ENCODE results near the gene EPB41L1.
A peak's percentile ranks its signal among the peaks of the same experiment; 100 is the strongest.

Gene EPB41L1

DNA sequence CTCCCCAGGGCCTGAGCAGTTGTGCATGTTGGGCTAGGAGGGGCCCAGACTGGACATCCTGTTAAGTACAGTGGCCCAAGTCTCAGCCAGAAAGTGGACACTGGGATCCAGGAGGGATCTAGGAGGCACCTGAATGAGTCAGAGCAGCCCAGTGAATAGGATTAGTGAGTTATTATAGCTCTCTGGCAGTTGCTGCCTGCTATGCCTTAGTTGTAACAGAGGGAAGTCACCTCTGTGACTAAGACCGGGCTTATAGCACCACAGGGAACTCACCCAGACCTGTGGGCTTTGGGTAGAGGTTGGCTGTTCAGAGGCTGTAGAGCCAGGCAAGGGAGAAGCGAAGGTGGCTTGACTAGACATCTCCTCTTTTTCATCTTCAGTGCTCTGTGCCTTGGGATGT is 42.7 kb downstream of the EPB41L1 start:
- DNase-seq = no peak

DNA sequence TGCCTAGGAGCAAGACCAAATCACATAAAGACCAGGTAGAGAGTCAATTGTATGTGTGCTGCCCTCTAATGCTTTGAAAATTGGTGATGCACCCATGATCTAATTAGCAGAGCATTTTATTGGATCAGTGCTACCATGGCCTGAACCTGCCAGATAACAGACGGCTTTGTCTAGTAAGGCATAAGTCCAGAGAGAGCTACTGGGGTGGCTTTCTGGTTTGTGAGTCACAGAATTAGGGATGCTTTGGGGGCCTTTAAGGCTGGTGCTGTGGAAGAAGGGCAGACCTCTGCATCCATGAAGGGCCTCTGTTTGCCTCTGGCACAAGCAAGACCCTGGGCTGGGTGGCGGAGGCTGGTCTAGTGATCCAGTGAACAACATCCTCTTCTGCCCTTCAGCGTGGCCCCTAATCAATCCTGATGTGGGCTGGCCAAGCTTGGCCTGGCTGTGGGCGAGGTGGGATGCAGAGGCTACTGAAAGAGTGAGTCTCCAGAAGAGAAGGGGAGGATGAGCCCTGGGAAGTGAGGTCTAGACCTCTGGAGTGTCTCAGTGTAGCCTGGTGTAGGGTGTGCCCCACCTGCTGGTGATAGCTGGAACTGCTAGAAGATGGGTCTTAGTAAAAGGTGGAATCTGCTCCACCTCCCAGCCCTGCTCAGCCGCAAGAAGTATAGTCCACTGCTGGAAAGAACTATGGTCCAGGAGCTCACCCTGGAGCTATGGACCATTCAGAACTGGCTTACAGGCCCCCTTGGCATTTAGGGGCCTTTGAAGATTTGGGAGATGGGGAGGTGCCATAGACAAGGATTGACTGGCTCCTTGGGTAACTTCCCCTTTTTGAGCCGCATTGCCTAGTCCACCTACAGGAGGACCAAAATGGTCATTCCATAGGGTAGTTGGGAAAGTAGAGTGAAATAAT is 45.1 kb downstream of the EPB41L1 start:
- DNase-seq = peak; percentile 83

DNA sequence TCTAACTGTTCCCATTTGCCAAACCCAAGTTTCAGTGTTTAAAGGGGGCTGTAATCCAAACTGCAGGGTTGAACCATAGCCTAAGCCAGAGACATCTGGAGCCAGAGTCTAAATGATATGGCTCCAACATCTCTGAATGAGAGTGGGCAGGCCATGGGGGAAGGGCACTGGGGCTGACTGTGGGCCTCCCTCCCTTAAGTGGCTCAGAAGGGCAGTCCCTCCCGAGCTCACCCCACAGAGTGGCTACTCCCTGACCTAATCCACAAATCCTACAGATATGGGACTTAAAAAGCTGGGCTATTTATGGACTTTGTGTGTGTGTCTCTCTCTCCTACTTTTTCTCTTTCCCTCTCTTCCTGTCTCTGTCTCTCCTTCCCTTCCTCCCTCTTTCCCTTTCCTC is 45.9 kb downstream of the EPB41L1 start:
- DNase-seq = no peak

DNA sequence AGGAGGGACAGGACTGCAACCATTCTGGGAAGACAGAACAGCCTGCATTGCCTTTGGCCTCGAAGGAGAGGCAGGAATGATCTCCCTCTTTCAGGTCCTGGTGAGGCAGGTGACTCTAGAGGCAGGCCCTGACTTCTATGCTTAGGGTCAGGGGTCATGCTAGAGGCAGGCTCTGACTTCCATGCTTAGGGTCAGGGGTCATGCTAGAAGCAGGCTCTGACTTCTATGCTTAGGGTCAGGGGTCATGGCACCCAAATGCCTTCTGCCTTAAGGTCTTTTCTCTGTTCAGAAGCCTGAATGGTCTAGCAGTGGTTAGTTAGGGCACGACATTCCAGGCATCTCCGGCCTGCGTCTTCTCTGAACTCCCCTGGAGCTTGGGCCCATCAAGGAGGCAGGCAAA is 46.7 kb downstream of the EPB41L1 start:
- no peak for DNase-seq

DNA sequence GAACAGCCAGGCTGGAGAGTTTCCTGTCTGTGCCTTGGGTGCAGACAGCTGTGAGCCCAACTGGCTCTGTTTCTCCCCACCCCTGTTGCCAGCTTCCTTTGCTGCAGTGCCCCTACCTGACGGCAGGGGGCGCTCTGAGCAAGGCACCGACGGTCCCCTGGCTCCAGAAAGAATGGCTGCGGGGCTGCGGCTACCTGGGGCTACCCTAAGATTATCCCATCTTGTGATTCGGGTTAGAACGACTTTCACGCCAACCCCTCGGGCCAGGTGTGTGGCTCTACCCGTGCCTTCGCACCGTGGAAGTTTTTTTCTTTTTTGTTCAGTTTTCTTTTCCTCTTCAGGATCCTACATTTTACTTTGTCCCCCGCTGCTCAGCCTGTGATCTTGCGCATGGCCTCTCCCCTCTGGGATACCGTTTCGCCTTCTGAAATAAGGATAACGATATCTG is 48.4 kb downstream of the EPB41L1 start:
- DNase-seq = peak; percentile 67

DNA sequence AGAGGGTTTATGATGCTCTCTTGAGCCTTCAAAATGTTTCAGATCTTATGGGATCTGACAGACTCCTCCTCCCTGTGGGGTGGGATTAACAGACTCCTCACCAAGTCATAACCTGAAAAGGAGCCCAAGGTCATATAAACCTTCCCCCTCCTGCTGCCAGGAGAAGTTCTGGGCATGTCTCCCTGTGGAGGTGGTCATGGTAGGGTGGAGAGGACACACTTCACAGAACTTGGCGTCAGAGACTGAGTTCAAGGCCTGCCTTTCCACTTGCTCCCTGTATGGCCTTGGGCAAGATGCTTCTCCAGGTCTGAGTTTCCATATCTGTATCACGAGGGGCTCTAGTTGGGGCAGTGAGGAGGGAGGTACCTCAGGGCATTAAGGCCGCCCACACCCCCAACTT is 49.3 kb downstream of the EPB41L1 start:
- no peak for DNase-seq

DNA sequence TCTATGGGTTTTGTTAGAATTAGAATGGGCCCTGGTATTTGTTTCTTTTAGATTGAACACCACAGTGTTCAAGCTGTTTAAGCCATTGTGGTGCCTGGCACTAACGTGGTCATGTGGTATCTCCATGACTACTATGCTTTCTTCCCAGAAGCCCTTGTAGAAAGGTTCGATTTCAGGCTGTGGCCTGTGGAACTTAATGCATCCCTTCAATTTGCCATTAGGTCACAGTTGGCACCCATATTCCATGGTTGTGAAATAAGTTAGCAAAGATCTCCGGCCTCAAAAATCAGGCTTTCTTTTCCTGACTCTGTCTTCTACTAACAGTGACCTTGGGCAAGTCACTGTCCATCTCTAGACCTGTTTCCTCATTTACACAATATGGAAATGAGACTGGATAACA is 50.5 kb downstream of the EPB41L1 start:
- DNase-seq = no peak

DNA sequence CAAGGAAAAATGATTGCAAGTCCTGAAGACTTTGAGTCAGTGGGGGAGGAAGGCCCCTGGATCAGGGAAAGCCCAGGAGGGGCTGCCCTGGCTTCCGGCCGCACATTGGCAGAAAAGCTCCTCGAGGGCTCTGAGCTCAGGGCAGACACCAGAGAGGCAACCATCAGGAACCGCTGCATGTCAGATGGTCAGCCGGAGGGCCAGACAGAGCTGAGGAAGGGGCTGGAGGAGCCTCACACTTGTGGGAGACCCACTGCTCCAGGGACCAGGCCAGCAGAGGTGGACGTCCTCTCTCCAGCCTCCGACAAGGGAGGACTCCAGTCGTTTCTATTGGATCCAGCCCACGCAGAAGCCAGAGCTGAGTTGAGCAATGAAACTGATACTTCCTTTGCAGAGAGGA is 51.5 kb downstream of the EPB41L1 start:
- DNase-seq = no peak

DNA sequence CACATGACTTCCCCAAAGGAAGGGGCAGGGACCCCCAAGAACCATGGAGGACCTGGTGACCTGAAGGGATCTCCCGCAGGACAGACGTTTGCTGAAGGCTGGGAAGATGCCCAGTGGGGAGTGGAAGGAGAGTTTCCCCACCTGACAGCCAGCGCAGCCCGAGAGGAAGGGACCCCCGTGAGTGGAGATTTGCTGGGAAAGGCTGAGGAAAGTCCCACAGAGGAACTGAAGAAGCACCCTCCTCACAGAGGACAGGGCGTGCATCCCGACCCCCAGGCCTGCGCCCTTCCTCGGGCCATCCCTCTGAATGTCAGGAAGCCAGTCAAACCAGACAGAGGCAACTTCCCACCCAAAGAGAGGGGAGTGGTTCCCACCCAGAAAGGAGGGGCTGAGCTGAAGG is 52.1 kb downstream of the EPB41L1 start:
- no peak for DNase-seq

DNA sequence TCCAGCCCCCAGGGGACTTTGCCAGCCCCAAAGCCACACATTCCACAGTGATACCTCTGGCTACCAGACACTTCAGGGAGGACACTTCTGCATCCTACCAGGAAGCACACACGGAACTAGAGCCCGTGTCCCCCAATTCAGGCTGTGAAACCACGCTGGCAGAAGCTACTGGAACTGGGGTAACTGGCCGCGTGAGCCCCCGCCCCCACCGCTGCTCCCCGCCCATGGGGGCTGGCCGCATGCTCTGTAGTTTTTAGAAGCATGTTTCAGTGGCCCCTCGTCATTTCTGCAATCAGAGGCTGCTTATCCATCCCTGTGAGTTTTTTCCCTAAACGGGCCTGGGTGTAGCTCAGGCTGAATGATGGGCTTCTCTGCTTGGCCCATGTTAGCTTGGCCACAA is 53.1 kb downstream of the EPB41L1 start:
- DNase-seq = no peak

DNA sequence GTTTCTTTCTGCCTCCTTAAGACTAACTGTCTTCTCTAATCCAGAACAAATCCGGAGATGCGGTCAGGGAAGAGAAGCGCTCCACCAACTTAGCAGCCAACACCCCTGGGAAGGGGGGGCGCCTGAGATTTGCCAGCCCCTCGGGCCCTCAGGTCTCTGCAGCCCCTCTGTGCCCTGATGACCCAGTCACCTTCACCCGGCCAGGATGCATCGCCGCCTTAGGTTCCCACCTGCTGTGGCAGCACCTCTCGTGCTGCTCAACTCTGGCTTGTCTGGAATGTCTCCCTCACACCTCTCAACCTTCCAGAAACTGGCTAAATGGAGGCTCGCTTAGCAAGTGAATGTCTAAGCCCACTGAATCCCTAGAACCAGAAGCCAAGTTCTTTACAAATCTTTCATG is 53.7 kb downstream of the EPB41L1 start:
- no peak for DNase-seq

DNA sequence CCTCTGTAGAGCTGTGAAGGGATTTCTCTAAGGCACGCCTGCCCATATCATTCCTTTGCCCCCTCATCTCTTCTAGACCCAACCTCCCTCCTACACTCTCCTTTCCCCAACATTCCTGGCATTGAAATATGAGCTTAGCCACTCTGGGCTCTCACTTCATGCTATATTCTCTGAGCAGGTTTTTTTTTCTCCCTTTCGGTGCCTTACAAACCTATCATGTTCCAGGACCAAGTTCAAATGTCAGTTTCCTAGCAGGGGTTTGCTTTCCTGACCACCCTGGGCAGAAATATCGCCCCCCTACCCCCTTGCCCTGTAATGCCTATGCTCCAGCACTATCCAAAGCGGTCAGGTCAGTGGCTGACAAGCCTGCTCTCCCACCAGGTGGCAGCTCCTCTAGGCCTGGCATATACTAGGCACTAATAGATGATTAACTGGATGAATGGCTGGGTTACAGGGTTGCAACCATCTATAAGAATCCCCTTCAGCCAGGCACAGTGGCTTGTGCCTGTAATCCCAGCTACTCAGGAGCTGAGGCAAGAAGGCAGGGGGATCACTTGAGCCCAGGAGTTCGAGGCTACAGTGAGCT is 56.0 kb downstream of the EPB41L1 start:
- no peak for DNase-seq

DNA sequence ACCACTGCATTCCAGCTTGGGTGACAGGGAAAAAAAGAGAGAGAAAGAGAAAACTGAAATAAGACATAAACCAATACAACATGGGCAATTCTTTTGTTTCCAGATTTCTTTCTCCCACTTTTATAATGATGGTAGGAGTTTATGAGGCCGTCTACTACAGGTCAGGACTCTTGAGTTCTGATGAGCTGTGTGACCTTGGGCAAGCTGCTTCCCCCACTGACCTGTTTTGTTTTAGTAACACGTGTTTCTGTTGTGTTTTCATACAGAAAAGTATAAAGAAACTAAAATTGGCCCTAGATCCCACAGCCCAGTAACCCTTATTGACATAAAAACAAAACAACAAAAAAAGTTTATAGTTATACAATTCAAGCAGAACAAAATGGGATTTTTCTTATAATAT is 58.8 kb downstream of the EPB41L1 start:
- no peak for DNase-seq

DNA sequence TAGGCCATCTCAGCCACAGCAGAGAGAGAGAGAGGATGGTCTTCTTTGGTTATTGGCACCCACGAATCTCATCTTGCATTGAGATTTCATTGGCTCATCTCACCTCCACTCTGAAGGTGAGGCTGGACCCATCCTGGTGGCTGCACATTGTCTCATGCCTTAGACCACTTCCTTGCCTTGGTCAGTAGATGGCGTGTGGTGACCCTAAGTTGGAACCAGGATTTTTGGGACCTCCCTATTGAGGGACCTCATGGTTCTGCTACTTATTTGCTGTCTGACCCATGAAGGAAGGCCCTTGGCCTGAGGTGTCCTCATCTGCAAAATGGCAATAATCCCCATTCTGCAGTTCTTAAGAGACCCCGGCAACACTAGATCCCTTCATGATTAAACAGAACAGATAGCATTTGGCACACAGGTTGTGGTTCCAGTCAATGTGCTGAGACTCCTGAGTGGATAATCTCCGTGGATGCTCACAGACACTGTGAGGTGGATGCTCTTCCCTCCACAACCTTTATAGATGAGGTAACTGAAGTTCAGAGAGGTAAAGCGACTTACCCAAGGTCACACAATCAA is 60.2 kb downstream of the EPB41L1 start:
- DNase-seq = no peak

DNA sequence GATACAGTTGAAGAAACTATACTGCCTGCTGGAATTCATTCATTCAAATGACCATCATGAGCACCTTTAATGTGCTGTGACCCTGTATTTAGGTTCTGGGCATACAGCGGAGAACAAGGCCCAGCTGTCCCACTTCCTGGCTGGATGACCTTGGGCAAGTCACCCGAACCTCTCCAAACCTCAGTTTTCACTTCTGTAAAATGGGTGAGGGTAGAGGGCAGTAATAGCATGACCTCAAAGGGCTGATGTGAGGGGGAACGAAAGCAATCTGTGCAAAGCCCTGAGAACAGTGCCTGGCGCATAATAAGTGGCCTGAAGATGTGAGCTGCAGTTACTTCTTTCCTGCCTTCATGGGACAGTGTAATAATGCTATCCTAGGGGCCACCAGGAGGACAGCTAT is 61.2 kb downstream of the EPB41L1 start:
- DNase-seq = no peak

DNA sequence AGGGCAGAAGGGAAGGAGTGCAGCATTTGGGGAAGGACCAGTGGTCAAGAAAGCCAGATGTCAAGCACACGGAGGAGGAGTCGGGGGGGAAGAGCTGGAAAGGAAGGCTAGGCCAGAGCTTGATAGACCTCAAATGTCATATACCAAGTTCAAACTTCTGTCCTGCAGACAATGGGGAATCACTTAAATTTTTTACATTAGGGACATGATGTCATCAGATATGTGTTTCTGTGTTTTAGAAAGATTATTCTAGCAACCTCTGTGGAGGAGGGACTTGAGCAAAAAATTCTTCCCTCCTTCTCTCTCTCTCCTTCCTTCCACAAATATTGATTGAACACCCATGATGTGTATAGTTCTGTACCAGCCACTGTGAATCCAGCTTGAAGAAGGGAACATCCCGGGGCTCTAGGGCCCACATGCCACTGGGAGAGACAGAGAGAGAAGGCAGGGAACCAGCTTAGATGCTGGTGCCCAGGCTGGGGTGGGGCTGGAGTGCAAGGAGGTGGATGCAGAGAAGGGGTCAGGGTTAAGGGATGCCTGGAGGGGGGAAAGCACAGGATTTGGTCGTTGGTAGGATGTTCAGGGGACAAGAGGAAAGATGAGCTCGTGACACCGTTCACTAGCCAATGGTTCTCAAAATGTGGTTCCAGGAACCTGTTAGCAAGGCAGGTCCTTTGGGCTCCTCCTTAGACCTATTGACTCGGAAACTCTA is 61.9 kb downstream of the EPB41L1 start:
- DNase-seq = no peak

DNA sequence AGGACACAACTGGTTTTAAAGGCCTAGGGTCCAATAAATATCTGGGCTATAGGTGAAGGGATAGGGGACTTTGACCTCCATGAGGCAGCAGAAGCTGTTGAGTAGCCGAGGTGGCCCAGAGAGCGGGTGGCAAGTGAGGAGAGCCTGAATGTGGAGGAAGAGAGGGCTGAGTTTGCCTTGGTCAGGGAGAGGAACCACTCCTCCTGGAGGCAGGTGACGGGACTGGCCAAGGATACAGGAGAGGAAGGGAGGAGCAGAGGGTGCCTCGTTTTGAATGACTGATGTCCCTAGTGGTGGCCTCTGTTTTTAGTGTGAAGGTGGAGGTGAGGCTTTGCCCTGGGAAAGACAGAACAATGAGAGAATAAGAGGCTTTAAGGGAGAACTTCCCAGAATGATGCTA is 62.7 kb downstream of the EPB41L1 start:
- no peak for DNase-seq

DNA sequence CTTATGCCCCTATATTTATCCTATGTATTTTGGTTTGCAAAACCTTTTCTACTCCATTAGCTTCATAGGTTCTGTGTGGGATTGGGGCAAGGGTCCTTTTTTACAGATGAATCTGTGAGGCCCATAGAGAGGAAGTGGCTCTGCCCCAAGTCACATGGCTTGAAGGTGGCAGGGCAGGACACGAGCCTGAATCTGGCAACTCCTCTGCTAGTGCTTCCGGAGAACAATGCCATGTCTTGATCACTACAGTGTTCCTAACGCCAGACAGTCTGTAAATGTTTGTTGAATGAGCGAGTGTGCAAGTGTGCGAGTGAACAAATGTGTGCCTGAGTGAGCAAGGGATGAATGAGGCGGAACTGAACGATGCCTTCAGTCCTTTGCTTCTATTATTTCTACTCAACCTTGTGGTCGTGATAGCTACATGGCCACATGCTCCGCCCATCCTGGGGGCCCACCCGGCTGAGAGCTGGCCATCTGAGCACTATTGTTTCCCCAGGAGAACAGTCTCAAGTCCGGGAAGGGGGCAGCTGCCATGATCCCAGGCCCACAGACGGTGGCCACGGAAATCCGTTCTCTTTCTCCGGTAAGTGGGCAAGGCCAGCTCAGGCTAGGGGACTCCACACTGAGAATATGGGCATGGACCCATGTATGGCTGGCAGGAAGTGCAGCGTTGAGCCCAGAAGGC is 64.0 kb downstream of the EPB41L1 start:
- DNase-seq = no peak

DNA sequence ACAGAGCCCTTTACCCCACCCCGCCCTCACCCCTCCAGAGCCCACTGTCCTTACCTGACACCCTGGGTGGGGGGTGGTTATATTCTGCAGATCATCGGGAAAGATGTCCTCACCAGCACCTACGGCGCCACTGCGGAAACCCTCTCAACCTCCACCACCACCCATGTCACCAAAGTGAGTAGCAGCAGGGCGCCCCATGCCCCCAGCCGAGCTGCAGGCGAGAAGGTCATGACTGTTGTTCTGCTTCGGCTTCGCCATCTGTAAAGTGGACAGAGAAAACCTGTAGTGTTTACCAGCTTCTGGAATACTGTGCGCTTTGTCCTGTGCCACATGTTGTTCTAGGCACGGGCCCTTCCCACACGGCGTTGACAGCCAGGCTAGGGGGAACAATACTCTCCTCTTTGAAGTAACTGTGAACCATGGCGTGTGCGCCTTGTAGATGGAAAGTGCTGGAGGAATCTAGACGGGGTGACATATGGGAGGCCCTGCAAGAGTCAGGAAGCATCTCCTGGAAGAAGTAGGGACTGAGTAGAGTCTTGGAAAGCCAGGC is 65.2 kb downstream of the EPB41L1 start:
- DNase-seq = no peak

DNA sequence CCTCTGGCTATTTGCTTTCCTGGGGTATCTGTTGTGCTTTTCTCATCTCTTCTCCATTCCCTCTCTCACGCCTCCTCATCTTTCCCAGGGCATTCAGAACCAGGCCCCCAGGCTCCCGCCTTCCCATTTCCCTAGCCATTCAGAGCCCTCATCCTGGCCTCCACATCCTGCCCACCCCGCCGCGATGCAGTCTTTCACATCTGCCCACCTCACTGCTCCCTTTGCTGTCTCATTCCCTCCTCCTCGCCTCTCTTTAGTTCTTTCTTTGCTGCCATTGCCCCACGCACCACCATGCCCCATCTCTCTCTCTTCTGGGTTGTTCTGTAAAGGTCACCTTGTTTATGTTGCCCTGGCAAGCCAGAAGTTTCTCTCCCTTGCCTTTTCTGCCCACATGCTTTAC is 71.1 kb downstream of the EPB41L1 start:
- no peak for DNase-seq

DNA sequence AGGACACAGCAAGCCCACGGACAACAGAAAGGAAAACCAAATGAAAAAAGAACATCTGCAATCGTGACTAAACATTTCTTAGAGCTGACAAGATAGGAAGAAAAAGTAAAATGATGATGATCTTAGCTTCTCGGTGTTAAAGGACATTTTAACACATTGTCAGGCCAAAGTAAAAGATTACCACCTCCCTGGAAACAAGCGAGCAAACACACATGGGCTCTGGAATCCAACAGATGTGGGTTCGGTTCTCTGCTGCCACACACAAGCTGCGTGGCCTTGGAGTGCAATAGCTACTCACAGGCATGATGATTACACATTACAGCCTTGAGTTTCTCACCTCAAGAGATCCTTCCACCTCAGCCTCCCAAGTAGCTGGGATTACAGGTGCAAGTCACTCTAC is 74.2 kb downstream of the EPB41L1 start:
- DNase-seq = no peak

DNA sequence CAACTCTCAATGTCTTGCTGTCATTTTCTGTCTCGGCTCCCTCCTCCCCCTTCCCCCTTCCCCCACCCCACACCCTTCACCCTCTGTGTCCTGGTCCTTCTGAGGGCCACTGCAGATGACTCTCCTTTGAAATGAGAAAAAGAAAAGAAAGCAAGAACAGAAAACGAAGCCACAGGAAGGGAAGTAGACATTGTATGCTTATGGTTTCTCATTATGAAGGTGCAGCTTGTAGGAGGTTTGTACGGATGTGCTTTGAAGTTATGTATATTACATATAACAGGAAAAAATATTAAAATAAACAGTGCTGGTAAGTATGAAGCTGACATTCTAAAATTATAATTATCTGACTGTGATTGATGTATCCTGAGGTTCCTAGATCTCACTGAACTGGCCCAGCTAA is 75.5 kb downstream of the EPB41L1 start:
- DNase-seq = no peak

DNA sequence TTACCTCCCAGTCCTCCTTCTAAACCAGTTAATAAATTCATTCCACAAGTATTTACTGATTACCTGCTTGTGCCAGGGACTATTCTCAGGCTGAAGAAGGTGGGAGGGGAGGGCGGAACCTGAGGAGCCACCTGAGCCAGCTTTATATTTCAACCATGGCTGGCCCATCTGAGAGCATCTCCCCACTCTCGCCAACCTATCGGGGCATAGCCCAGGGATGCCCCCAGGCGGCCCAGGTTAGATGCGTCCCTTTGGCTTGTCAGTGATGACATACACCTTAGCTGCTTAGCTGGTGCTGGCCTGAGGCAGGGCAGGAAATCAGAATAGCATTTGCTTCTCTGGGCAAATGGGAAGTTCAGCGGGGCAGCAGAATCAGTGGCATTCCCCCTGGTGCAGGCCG is 76.8 kb downstream of the EPB41L1 start:
- DNase-seq = no peak

Data from right forelimb (tissue), 1 donor.